IMR-90 (cell line): Measurements from ENCODE around the gene CFAP221.

Experiments
- CEBPB ChIP-seq: IDR thresholded peaks from 2 replicates; pipeline ENCODE4 v1.6.1; 2012; ENCODE audit warnings: low read depth, low read length, improper control_type of control experiment
- CHD1 ChIP-seq: IDR thresholded peaks from 2 replicates; pipeline ENCODE4 v1.6.1; 2012; ENCODE audit warnings: low read depth, low read length, improper control_type of control experiment
- CTCF ChIP-seq: conservative IDR thresholded peaks from 2 replicates; pipeline ENCODE4 v1.5.1; 2012; ENCODE audit warnings: mild to moderate bottlenecking, low read depth, low read length, improper control_type of control experiment
- ELK1 ChIP-seq: fragments of 150-350 bp; IDR thresholded peaks from 2 replicates; pipeline ENCODE4 v1.6.1; 2016; ENCODE audit warnings: low read depth, mild to moderate bottlenecking, low read length, moderate library complexity, borderline replicate concordance
- MAFK ChIP-seq: IDR thresholded peaks from 2 replicates; pipeline ENCODE4 v1.6.1; 2012; ENCODE audit warnings: low read depth, low read length, improper control_type of control experiment
- MAZ ChIP-seq: IDR thresholded peaks from 2 replicates; pipeline ENCODE4 v1.6.1; 2012; ENCODE audit warnings: low read depth, mild to moderate bottlenecking, low read length, improper control_type of control experiment, moderate library complexity, borderline replicate concordance
- MXI1 ChIP-seq: IDR thresholded peaks from 2 replicates; pipeline ENCODE4 v1.6.1; 2012; ENCODE audit warnings: low read depth, mild to moderate bottlenecking, low read length, moderate library complexity, borderline replicate concordance
- POLR2A ChIP-seq: IDR thresholded peaks from 2 replicates; pipeline ENCODE4 v1.6.1; 2012; ENCODE audit warnings: mild to moderate bottlenecking, low read depth, low read length
- RCOR1 ChIP-seq: IDR thresholded peaks from 2 replicates; pipeline ENCODE4 v1.6.1; 2012; ENCODE audit warnings: mild to moderate bottlenecking, low read length, improper control_type of control experiment; ENCODE audit not compliant: insufficient replicate concordance
- USF2 ChIP-seq: fragments of 150-350 bp; IDR thresholded peaks from 2 replicates; pipeline ENCODE4 v1.6.1; 2017; ENCODE audit warnings: mild to moderate bottlenecking, antibody characterized with exemption, low read length, low read depth

GRCh38 chr2:119592436-119592835 is 48.2 kb downstream of the CFAP221 start:
- TF ChIP-seq CTCF (no peak), USF2 (no peak), POLR2A (no peak), MAZ (no peak), MXI1 (no peak), MAFK (no peak), CEBPB (no peak), ELK1 (no peak), CHD1 (no peak), RCOR1 (no peak)
